ENCODE data around the gene GABBR2. TPM values are rescaled to one million over a fixed set of nuclear protein-coding genes. Genes with fewer than 3 reads are reported as not detected.

GABBR2 gene
- total RNA-seq, 2 donors from 2014 or later, result 1.2 to 1.3 TPM

DNA sequence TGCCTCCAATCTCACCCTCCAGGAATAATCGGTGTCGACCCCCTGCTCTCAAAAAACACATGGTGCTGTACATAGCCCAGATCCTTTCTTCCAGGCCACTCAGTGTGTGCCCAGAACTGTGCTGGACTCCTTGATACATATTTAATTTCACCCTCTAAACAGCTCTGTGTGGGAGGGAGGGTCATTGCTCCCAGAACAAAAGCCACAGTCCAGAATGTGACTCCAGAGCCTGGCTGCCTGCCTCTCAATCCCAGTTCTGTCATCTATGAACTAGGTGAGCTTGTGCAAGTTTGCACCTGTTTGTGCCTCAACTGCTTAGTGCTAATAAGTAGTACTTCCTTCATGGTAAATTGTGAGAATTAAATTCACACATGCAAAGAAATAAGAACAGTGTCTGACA lies 93.1 kb downstream of the GABBR2 start:
- Histone ChIP-seq H3K36me3 (ENCODE audit: control insufficient read depth, insufficient read depth, low read length) (no peaks in the 10 kb centered on the region), H3K27me3 (ENCODE audit: control insufficient read depth, insufficient read depth, low read length, poor library complexity, severe bottlenecking) (no peaks in the 10 kb centered on the region), H3K9ac (ENCODE audit: extremely low read depth, low read length, poor library complexity, severe bottlenecking) (no peak overlapping the region), H3K4me3 (ENCODE audit: low read length) (no peak overlapping the region), H3K27ac (ENCODE audit: low read depth, low read length) (no peak overlapping the region), H3K9me3 (ENCODE audit: control insufficient read depth, low read length) (no peaks in the 10 kb centered on the region), H3K4me1 (ENCODE audit: control insufficient read depth, insufficient read depth, low read length) (peaks cover 4% of the 10 kb centered on the region)
- peaks cover 5% of the 10 kb centered on the region for H3K4me1 Mint-ChIP-seq
- H3K27ac Mint-ChIP-seq, result no peak overlapping the region
- no peak for DNase-seq
- no peaks in the 10 kb centered on the region for H3K36me3 Mint-ChIP-seq (ENCODE audit: low read depth)
- H3K27me3 Mint-ChIP-seq (ENCODE audit: insufficient read depth), result no peaks in the 10 kb centered on the region
- WGBS, 2 experiments (ENCODE audit: insufficient coverage in 1 of 2, insufficient read length in 1 of 2), result 92% methylated on average over 2 of the region's 2 CpGs; no CpG with 5 or more reads in 1 of the 2 experiments
- TF ChIP-seq, protein P1, sequence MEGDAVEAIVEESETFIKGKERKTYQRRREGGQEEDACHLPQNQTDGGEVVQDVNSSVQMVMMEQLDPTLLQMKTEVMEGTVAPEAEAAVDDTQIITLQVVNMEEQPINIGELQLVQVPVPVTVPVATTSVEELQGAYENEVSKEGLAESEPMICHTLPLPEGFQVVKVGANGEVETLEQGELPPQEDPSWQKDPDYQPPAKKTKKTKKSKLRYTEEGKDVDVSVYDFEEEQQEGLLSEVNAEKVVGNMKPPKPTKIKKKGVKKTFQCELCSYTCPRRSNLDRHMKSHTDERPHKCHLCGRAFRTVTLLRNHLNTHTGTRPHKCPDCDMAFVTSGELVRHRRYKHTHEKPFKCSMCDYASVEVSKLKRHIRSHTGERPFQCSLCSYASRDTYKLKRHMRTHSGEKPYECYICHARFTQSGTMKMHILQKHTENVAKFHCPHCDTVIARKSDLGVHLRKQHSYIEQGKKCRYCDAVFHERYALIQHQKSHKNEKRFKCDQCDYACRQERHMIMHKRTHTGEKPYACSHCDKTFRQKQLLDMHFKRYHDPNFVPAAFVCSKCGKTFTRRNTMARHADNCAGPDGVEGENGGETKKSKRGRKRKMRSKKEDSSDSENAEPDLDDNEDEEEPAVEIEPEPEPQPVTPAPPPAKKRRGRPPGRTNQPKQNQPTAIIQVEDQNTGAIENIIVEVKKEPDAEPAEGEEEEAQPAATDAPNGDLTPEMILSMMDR (conservative IDR thresholded peaks at IDR 0.05), result no peak
- no peaks in the 10 kb centered on the region for H3K9me3 Mint-ChIP-seq
- no peak overlapping the region for H3K4me3 Mint-ChIP-seq

GRCh38 chr9:98614941-98615340 lies 93.8 kb downstream of the GABBR2 start:
- Mint-ChIP-seq H3K27ac (no peak overlapping the region), H3K9me3 (no peaks in the 10 kb centered on the region), H3K4me1 (peaks cover 9% of the 10 kb centered on the region), H3K27me3 (ENCODE audit: insufficient read depth) (no peaks in the 10 kb centered on the region), H3K36me3 (ENCODE audit: low read depth) (no peaks in the 10 kb centered on the region), H3K4me3 (no peak overlapping the region)
- Histone ChIP-seq H3K27ac (ENCODE audit: low read depth, low read length) (no peak overlapping the region), H3K27me3 (ENCODE audit: control insufficient read depth, insufficient read depth, low read length, poor library complexity, severe bottlenecking) (no peaks in the 10 kb centered on the region), H3K4me3 (ENCODE audit: low read length) (no peak overlapping the region), H3K36me3 (ENCODE audit: control insufficient read depth, insufficient read depth, low read length) (no peaks in the 10 kb centered on the region), H3K4me1 (ENCODE audit: control insufficient read depth, insufficient read depth, low read length) (peaks cover 4% of the 10 kb centered on the region), H3K9me3 (ENCODE audit: control insufficient read depth, low read length) (no peaks in the 10 kb centered on the region), H3K9ac (ENCODE audit: extremely low read depth, low read length, poor library complexity, severe bottlenecking) (no peak overlapping the region)
- 88% methylated on average over 2 of the region's 2 CpGs; no CpG with 5 or more reads in 1 of the 2 experiments for WGBS, 2 experiments (ENCODE audit: insufficient coverage in 1 of 2, insufficient read length in 1 of 2)
- TF ChIP-seq, protein P1 (conservative IDR thresholded peaks at IDR 0.05), result no peak
- DNase-seq, result no peak

- peaks cover 9% of the 10 kb centered on the region for H3K4me1 Mint-ChIP-seq
- H3K27ac Mint-ChIP-seq, result no peak overlapping the region
Measured at GRCh38 chr9:98612061-98612752, 96.5 kb downstream of the GABBR2 start.

More at GRCh38 chr9:98612061-98612752, 96.5 kb downstream of the GABBR2 start:
- Mint-ChIP-seq H3K4me3 (no peak overlapping the region), H3K27me3 (ENCODE audit: insufficient read depth) (no peaks in the 10 kb centered on the region), H3K9me3 (no peaks in the 10 kb centered on the region), H3K36me3 (ENCODE audit: low read depth) (no peaks in the 10 kb centered on the region)
- no peak overlapping the region for H3K27ac ChIP-seq (ENCODE audit: low read depth, low read length)
- H3K9ac ChIP-seq (ENCODE audit: extremely low read depth, low read length, poor library complexity, severe bottlenecking), result no peak overlapping the region
- peaks cover 4% of the 10 kb centered on the region for H3K4me1 ChIP-seq (ENCODE audit: control insufficient read depth, insufficient read depth, low read length)
- H3K27me3 ChIP-seq (ENCODE audit: control insufficient read depth, insufficient read depth, low read length, poor library complexity, severe bottlenecking), result no peaks in the 10 kb centered on the region
- no peaks in the 10 kb centered on the region for H3K36me3 ChIP-seq (ENCODE audit: control insufficient read depth, insufficient read depth, low read length)
- no peaks in the 10 kb centered on the region for H3K9me3 ChIP-seq (ENCODE audit: control insufficient read depth, low read length)
- WGBS, 2 experiments (ENCODE audit: insufficient coverage in 1 of 2, insufficient read length in 1 of 2), result 92 to 94% methylated on average over 3 to 5 of the region's 6 CpGs
- TF ChIP-seq, protein P1 (conservative IDR thresholded peaks at IDR 0.05), result peak; percentile 18
- no peak overlapping the region for H3K4me3 ChIP-seq (ENCODE audit: low read length)
- no peak for DNase-seq
